ENCODE measurements around the gene DDAH2. TPM values are rescaled to one million over a fixed set of nuclear protein-coding genes. Genes with fewer than 3 reads are reported as not detected.

DDAH2 gene
- polyA plus RNA-seq, 10 donors: 87.3 to 135 (median 109) TPM

- peak in 2 of 3 donors; percentile 26 to 48 for DNase-seq
Observed at GRCh38 chr6:31763619-31763940, 34.5 kb upstream of the DDAH2 start.

DNA sequence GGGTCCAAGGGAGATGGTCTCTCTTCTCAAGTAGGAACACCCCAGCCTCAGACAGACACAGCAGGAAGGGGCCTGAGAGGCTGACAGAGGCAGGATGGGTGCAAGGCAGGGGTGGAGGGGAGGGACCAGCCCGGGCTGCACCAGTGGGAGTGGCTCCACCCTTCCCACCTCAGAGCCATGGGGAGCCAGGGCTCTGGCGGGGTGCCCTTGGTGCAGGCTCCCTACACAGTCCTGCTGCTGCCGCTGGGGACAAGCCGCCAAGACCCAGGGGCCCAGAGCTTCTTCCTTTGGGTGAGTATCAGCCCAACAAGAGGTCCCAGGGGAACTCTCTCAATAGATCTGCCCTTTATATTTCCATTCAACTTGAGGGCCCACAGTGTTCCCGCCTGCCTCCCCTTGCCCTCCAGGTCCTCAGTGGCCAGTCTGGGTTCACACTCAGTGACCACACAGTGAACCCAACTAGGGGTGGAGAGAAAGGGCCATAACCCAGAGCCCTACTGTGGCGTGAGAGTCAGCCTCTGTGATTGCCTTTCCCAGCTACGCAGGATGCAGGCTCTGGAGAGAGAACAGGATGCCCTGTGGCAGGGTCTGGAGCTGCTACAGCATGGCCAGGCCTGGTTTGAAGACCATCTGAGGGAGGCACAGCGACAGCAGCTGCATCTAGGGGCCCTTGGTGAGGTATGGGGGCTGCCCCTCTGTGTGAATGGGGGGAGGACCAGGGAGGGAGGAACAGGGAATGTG, 33.9 kb upstream of the DDAH2 start:
- DNase-seq: no peak

- DNase-seq: no peak
Observed at GRCh38 chr6:31762356-31762755, 33.3 kb upstream of the DDAH2 start, which contains the start of gene SAPCD1. Gene SAPCD1, plus strand, starts transcription at chr6:31762656. Its CDS starts 399 bp downstream, at chr6:31763055.

DNA sequence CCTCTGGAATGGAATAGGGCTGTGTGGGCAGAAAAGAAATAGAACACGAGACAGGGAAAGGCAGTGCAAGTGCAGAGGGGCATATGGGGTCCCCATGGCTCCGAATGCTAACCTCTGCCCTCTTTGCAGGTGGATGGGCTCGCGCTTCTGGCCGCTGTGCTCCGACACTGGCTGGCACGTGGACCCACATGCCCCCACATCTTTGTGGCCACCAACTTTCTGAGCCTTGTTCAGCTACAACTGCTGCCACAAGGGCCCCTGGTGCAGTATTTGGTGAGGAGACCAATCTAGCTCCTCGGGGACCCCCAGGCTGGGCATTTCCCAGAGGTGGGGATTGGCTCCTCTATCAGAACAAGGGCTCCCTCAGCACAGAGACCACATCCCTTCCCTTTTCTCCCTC, 32.2 kb upstream of the DDAH2 start:
- DNase-seq: no peak

GRCh38 chr6:31760790-31761189, 31.7 kb upstream of the DDAH2 start:
- no peak for DNase-seq

- DNase-seq: no peak
Observed at GRCh38 chr6:31758281-31758680, 29.2 kb upstream of the DDAH2 start.

DNA sequence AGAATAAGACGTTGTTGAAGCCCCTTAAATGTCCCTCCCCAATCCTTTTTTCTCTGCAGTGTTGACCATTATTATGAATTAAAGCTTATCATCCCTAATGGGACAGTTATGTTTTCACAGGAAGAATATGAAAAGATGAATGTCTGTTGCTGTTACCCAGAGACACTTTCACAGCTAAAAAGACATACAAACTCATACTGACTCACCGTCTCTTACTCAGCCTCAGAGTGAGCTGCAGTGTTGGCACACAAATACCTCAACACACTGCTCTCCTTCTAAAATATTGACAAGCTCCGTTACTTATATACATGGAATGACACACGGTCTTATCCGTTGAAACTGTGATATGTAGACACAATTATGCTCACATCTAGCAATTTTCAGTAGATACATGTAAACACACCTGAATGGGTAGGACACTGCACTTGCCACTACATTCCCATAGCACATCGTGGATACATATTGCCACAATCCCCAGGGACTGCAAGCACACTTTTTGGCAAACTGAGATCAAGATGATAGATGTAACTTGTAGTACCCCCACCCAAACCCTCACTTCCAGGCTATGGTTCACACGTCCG, 23.7 kb upstream of the DDAH2 start:
- no peak for DNase-seq

GRCh38 chr6:31750411-31751022, 21.4 kb upstream of the DDAH2 start:
- DNase-seq: no peak

- DNase-seq: no peak
Observed at GRCh38 chr6:31749301-31750036, 20.4 kb upstream of the DDAH2 start.

GRCh38 chr6:31744422-31744821, 15.3 kb upstream of the DDAH2 start:
- DNase-seq: no peak

GRCh38 chr6:31742894-31743293, 13.8 kb upstream of the DDAH2 start:
- DNase-seq: no peak

DNA sequence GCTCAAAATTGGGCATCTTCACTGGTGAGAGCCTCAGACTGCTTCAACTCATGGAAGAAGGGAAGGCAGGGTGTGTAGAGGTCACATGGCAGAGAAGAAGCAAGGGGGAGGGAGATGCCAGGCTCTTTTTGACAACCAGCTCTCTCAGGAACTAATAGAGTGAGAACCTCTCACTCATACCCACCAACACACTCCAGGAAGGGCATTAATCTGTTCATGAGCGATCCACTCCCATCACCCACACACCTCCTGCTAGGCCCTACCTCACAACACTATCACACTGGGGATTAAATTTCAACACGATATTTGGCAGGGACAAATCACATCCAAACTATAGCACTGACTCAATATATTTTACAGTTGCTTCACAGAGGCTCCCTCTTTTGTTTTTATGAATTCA, 12.7 kb upstream of the DDAH2 start:
- no peak for DNase-seq

- DNase-seq: no peak
Observed at GRCh38 chr6:31740397-31741223, 11.5 kb upstream of the DDAH2 start.

DNA sequence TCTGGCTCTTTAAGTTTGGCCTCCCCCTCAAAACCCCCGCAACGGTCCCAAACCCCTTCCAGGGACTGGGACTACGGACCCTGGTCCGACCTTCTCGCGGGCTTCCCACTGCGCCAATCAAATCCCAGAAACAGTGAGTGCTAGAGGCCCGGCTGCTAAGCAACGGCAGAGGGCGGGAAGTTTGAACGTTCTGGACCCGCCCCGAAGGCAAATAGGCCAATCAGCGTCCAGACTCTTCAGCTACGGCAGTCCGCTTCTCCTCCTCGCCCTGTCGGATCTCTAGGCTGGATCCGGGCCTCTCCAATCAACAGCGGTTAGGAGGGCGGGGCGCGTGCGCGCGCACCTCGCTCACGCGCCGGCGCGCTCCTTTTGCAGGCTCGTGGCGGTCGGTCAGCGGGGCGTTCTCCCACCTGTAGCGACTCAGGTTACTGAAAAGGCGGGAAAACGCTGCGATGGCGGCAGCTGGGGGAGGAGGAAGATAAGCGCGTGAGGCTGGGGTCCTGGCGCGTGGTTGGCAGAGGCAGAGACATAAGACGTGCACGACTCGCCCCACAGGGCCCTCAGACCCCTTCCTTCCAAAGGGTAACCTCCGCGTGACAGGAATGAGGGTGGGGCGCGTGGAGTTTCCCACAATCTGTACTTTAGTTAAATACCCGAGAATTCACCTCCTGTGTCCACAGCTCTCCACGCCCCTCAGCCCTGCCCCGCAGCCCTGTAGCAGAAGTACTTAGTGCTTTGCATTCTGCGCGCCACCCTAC, 10.7 kb upstream of the DDAH2 start, which contains the start of gene MSH5:
Gene MSH5 (plus strand): TSS at position 367 of the 758 bp plus-strand sequence. CDS start 462 bp downstream, outside the sequence.
- DNase-seq: peak; percentile 98 to 99 (median 99)

DNA sequence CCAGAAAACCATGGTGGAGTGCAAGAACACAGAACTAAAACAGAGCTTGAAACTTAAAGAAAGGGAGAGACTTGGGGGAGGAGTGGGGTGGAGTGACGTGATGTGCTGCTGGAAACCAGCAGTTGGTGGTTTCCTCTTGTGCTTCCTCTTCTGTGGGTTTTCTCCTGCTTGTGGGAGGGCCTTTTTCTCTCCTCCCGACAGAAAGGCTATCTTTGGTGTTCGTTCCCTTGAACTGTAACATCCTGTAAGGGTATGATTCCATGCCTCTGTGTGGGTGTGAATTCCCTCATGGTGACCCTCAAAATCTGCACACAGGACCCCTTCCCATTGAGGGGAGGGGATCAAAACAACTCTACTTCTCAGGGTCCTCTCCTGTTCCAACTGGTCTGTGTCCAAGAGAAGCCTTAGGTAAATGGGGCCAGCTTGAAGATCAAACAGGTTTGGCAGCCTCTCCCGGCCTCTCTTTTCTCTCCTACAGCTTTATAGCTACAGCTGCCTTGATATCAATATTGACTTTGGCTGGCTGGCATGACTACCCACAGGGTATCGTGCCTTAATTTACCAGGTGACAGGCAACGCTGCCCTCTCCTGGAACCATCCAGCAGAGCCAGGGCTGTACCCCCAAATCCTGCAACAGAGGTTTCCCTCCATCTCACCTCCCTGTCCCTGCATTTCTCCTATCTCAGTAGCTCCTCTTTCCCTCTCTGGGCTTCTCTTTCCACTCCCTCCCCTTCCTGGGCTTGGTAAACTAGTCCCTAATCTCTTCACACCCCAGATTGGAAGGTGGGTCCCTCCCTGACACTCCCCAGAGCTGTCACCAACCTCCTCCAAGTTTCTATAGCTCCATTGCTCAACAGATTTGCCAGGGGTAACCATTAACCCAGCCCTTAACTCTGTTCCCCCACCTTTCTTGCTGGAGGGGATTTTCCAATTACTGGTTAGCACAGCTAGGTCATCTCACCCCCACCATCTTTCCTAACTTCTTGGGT, 9.2 kb upstream of the DDAH2 start:
- DNase-seq: peak; percentile 69 to 83 (median 74)

DNA sequence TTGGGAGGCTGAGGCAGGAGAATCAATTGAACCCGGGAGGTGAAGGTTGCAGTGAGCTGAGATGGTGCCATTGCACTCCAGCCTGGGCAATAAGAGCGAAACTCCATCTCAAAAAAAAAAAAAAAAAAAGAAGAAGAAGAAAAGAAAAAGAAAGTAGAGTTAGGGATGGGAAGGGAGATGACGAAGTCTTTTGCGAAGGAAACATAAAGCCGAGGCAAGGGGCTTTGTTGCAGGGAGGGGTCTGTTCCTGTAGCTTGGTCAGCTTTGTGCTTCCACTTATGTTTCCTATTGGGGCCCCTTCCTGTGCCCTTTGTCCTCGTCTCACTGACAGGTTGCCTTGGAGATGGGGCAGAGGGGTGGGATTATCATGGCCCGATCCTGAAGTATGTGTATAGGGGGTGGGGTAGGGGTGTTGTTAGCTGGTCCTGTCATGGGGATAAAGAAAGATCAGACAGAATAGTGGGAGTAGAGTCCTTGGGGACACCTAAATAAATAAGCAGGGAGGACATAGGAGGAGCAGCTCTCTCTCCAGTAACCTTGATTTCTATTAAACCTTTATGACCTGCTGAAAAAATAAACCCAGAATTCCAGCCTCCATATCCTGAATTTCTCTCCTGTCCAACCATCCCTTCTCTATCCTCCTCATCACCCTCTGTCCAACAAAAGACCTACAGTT, 8.4 kb upstream of the DDAH2 start:
- peak in 1 of 3 donors; percentile 65 for DNase-seq

DNA sequence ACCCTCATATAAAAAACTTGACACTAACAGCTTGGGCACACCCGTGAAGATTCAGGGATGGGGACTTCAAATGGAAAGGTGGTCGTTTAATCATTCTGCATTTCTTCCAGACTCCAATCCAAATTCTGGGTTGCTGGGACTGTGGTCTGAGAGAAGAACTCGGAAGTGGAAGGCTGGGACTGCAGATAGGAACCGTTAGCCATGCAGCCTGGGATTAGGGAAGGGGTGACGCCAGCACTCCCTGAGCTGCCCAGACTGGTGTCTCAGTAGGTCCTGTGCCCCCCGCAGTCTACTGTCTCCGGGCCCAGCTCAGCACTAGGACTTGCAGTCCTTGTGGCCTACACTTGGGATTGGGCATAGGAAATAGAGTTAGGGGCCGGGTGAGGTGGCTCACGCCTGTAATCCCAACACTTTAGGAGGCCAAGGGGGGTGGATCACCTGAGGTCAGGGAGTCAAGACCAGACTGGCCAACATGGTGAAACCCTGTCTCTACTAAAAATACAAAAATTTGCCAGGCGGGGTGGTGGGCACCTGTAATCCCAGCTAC, 7.7 kb upstream of the DDAH2 start:
- no peak for DNase-seq

DNA sequence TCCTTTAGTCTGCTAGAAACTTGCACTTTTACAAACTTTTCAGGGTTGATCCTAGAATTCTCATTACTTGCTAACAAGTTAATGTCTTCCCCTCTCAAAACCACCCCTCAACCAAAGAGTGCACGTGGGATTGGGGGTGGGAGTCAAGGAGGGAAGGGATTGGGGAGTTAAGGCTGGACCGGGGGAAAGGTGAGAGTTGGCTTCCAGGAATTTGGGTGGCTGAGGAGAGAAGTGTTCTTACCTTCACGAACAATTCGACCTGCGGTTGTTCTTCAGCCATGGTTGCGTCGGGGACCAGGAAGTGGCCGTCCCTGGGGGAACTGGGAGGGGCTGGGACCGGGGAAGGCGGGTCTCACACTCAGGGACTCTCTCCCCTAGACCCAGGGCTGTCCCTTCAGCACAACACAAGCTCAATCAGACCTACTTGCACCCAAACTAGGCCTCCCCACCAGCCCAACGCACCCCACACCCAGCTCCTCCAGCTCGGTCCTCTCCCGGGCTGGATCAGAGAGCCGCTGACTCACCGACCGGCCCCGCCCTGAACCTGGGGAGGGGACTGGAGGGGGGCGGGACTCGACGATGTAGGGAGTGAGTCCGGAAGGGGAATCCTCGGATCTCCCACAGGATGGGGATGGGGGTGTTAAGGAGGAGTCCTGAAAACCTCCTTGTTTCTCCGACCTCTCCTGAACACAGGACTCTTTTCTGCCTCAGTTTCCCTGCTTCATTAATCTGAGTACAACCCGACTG, 7.1 kb upstream of the DDAH2 start, which contains the start of gene CLIC1:
Gene CLIC1 (minus strand): TSS at position 510 of the 747 bp plus-strand sequence. CDS start 230 bp downstream, at position 280.
- peak; percentile 80 to 95 (median 87) for DNase-seq

All from muscle of back (tissue), 11 donors.